Measurements from ENCODE around the gene ZMYM4. TPM values are rescaled to one million over a fixed set of nuclear protein-coding genes. Genes with fewer than 3 reads are reported as not detected.

The ZMYM4 gene
- total and polyA plus RNA-seq, 3 donors from 2014 or later, result 63.5 to 73.5 (median 68.6) TPM

- no peaks in the 10 kb centered on the region for H3K27me3 ChIP-seq
- WGBS, 2 donors, result 90 to 95% methylated on average over 2 to 10 of the region's 10 CpGs
- intact Hi-C loops (cut with DNase I; ENCODE audit: low total_unique reads), result no loop called here
- H3K4me1 ChIP-seq, result no peaks in the 10 kb centered on the region
- no peak for DNase-seq
- no peaks in the 10 kb centered on the region for H3K9me3 ChIP-seq
- no peak overlapping the region for H3K4me3 ChIP-seq
- TF ChIP-seq POLR2A (IDR thresholded peaks at IDR 0.05) (no peak), CTCF (IDR thresholded peaks at IDR 0.05) (no peak)
- H3K27ac ChIP-seq, result no peak overlapping the region
- H3K36me3 ChIP-seq (ENCODE audit: low read depth, missing control alignments), result no peaks in the 10 kb centered on the region
Measured at GRCh38 chr1:35436078-35436477, 167.6 kb downstream of the ZMYM4 start.

GRCh38 chr1:35437200-35437599, 168.7 kb downstream of the ZMYM4 start:
- Histone ChIP-seq H3K9me3 (no peaks in the 10 kb centered on the region), H3K4me1 (no peaks in the 10 kb centered on the region), H3K27ac (no peak overlapping the region), H3K36me3 (ENCODE audit: low read depth, missing control alignments) (no peaks in the 10 kb centered on the region), H3K4me3 (no peak overlapping the region), H3K27me3 (no peaks in the 10 kb centered on the region)
- intact Hi-C loops (cut with DNase I; ENCODE audit: low total_unique reads), result no loop called here
- TF ChIP-seq POLR2A (IDR thresholded peaks at IDR 0.05) (no peak), CTCF (IDR thresholded peaks at IDR 0.05) (no peak)
- no peak for DNase-seq
- WGBS, 2 donors, result 95% methylated on average over 9 of the region's 9 CpGs

DNA sequence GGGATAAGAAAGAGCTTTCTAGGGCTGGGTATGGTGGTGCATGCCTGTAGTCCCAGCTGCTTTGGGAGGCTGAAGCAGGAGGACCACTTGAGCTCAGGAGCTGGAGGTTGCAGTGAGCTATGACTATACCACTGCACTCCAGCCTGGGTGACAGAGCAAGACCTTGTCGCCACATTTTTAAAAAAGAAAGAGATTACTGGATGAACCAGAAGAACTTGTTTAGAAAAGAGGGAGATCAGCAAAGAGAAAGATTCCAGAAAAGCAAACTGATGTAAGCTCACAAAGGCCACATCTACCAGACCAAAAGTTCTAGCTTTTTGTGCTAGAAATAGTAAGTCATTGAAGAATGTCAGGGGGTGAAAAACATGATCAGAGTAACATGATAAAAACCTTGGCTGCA, 171.1 kb downstream of the ZMYM4 start:
- intact Hi-C loops (cut with DNase I; ENCODE audit: low total_unique reads), result no loop called here
- H3K36me3 ChIP-seq (ENCODE audit: low read depth, missing control alignments), result no peaks in the 10 kb centered on the region
- TF ChIP-seq CTCF (IDR thresholded peaks at IDR 0.05) (no peak), POLR2A (IDR thresholded peaks at IDR 0.05) (no peak)
- no peaks in the 10 kb centered on the region for H3K27me3 ChIP-seq
- no peaks in the 10 kb centered on the region for H3K4me1 ChIP-seq
- no peaks in the 10 kb centered on the region for H3K9me3 ChIP-seq
- no peak overlapping the region for H3K4me3 ChIP-seq
- H3K27ac ChIP-seq, result no peak overlapping the region
- 96 to 100% methylated on average over 1 of the region's 1 CpG for WGBS, 2 donors
- no peak for DNase-seq

DNA sequence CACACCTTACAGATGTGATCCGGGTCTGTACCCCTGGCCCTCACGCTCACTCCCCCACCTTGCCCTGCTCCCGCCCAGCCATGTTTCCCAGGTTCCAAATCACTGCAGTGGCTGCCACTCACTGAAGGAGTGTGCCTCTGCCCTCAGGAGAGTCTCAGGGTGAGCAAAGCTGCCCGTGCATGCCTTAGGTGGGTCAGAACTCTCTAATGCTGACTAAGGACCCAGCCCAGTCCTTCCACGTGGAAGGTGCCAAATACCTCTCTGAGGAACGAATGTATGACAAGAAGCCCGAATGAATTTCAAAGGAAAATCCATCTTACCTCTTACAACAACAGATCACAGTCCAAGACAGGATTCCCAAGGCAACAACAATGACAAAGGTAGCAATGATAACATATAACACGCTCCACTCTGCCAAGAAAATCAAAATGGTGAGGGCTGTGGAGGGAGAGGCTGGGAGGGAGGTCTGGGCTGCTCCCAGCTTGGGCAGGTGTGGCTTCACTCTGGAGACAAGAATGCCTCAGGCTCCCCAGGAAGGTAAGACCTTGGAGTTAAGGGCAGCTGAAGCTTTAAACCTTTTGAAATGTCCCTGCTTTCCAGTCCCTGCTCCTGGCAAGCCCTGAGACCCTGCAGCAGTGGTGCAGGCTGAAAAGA, 173.5 kb downstream of the ZMYM4 start:
- 83 to 93% methylated on average over 7 to 8 of the region's 8 CpGs for WGBS, 2 donors
- Histone ChIP-seq H3K9me3 (no peaks in the 10 kb centered on the region), H3K27ac (no peak overlapping the region), H3K27me3 (no peaks in the 10 kb centered on the region), H3K4me3 (no peak overlapping the region), H3K4me1 (no peaks in the 10 kb centered on the region), H3K36me3 (ENCODE audit: low read depth, missing control alignments) (no peaks in the 10 kb centered on the region)
- intact Hi-C loops (cut with DNase I; ENCODE audit: low total_unique reads), result no loop called here
- DNase-seq, result no peak
- no peak for TF ChIP-seq CTCF (IDR thresholded peaks at IDR 0.05)
- no peak for TF ChIP-seq POLR2A (IDR thresholded peaks at IDR 0.05)

DNA sequence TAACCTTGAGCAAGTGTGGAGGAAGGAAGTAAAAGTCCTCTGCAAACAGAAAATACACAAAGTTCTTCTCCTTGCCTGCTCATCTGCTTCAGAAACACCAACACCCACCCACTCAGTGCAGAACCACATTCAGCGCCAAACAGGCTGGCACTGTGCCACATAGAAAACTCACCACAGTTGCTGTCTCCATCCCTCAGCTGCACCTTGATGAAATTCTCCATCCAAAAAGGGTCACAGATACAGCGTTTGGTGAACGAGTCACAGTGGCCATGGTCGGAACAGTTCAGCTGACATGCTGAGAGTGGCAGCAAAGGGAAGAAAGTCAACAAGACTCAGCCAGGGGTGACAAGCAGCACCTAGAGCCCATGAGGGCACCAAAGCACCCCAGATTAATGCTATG, 174.2 kb downstream of the ZMYM4 start:
- no peaks in the 10 kb centered on the region for H3K4me1 ChIP-seq
- no peak overlapping the region for H3K27ac ChIP-seq
- DNase-seq, result no peak
- intact Hi-C loops (cut with DNase I; ENCODE audit: low total_unique reads), result no loop called here
- TF ChIP-seq CTCF (IDR thresholded peaks at IDR 0.05) (no peak), POLR2A (IDR thresholded peaks at IDR 0.05) (no peak)
- H3K4me3 ChIP-seq, result no peak overlapping the region
- no peaks in the 10 kb centered on the region for H3K36me3 ChIP-seq (ENCODE audit: low read depth, missing control alignments)
- no peaks in the 10 kb centered on the region for H3K27me3 ChIP-seq
- 80 to 86% methylated on average over 4 of the region's 4 CpGs for WGBS, 2 donors
- H3K9me3 ChIP-seq, result no peaks in the 10 kb centered on the region
